Naive B cell (primary cell): ENCODE measurements around the gene CASQ2. TPM values are rescaled to one million over a fixed set of nuclear protein-coding genes. Genes with fewer than 3 reads are reported as not detected.
A peak's percentile ranks its signal among the peaks of the same experiment; 100 is the strongest.

ENCODE experiments used
- ATAC-seq, 2 donors: fragments of 150-1000 bp; cut with Tn5 transposase; 2 replicates each; pipeline ENCODE4 v1.10.0; 2021; ENCODE audit warnings: low read depth in 2 of 2, mild to moderate bottlenecking in 2 of 2, moderate library complexity in 2 of 2
- DNase-seq: peaks from one replicate; pipeline ENCODE4 v3.0.0; 2022
- H3K27ac Mint-ChIP-seq, 6 donors: one replicate each; pipeline ENCODE4 v1.8.0; 2020 to 2022; ENCODE audit warnings: mild to moderate bottlenecking in 6 of 6, mixed read lengths in 6 of 6, moderate library complexity in 5 of 6, inconsistent platforms in 2 of 6
- H3K27me3 Mint-ChIP-seq, 3 donors: one replicate each; pipeline ENCODE4 v1.8.0; 2021 to 2022; ENCODE audit warnings: mixed read lengths in 3 of 3, mild to moderate bottlenecking in 1 of 3
- H3K36me3 Mint-ChIP-seq, 2 donors: one replicate each; pipeline ENCODE4 v1.8.0; 2020 to 2022; ENCODE audit warnings: mixed read lengths in 2 of 2, inconsistent platforms in 1 of 2, mild to moderate bottlenecking in 1 of 2
- H3K4me1 Mint-ChIP-seq, 3 donors: one replicate each; pipeline ENCODE4 v1.8.0; 2020 to 2022; ENCODE audit warnings: mixed read lengths in 3 of 3, inconsistent platforms in 1 of 3, mild to moderate bottlenecking in 1 of 3, moderate library complexity in 1 of 3
- H3K4me3 Mint-ChIP-seq, 8 donors: one replicate each; pipeline ENCODE4 v1.8.0; 2020 to 2022; ENCODE audit warnings: mild to moderate bottlenecking in 8 of 8, mixed read lengths in 8 of 8, moderate library complexity in 8 of 8, inconsistent platforms in 2 of 8
- H3K9me3 Mint-ChIP-seq, 7 donors: one replicate each; pipeline ENCODE4 v1.8.0; 2020 to 2022; ENCODE audit warnings: mixed read lengths in 7 of 7, mild to moderate bottlenecking in 5 of 7, inconsistent platforms in 2 of 7, moderate library complexity in 1 of 7
- polyA plus RNA-seq, 6 donors: library from polyadenylated mRNA; unstranded; fragments of 300-500 nt; fragmentation: Illumina TruSeq; gene quantifications; one replicate each; pipeline ENCODE4 v1.2.3, GENCODE V29; 2021; ENCODE audit warnings: low read depth in 6 of 6

CASQ2 gene
- polyA plus RNA-seq, 6 donors from 2014 or later = not detected

- no peak for DNase-seq
- ATAC-seq = no peak
- Mint-ChIP-seq H3K36me3 (no peaks in the 10 kb centered on the region), H3K27ac (no peak overlapping the region), H3K4me3 (no peak overlapping the region), H3K27me3 (peaks cover 8 to 14% (median 12%) of the 10 kb centered on the region in 3 donors), H3K4me1 (no peaks in the 10 kb centered on the region), H3K9me3 (no peaks in the 10 kb centered on the region)
Measured at GRCh38 chr1:115767403-115767802, 1.1 kb downstream of the CASQ2 start.

GRCh38 chr1:115765091-115765490 lies 3.4 kb downstream of the CASQ2 start:
- Mint-ChIP-seq H3K27me3 (peaks cover 7 to 16% (median 9%) of the 10 kb centered on the region in 3 donors), H3K9me3 (peaks cover 0 to 3% (median 0%) of the 10 kb centered on the region in 7 donors), H3K4me3 (no peak overlapping the region), H3K36me3 (no peaks in the 10 kb centered on the region), H3K4me1 (no peaks in the 10 kb centered on the region), H3K27ac (no peak overlapping the region)
- no peak for DNase-seq
- no peak for ATAC-seq

- Mint-ChIP-seq H3K4me1 (no peaks in the 10 kb centered on the region), H3K27ac (no peak overlapping the region), H3K36me3 (peaks cover 0 to 2% of the 10 kb centered on the region in 2 donors), H3K4me3 (no peak overlapping the region), H3K9me3 (peaks cover 0 to 9% (median 0%) of the 10 kb centered on the region in 7 donors), H3K27me3 (peaks cover 7 to 16% (median 9%) of the 10 kb centered on the region in 3 donors)
- ATAC-seq = no peak
- DNase-seq = no peak
Measured at GRCh38 chr1:115764541-115764940, 4.0 kb downstream of the CASQ2 start.

- Mint-ChIP-seq H3K4me1 (no peaks in the 10 kb centered on the region), H3K27ac (no peak overlapping the region), H3K27me3 (peaks cover 0 to 13% (median 7%) of the 10 kb centered on the region in 3 donors), H3K4me3 (no peak overlapping the region), H3K36me3 (peaks cover 0 to 14% of the 10 kb centered on the region in 2 donors), H3K9me3 (peaks cover 0 to 21% (median 4%) of the 10 kb centered on the region in 7 donors)
- ATAC-seq (no peak), DNase-seq (no peak)
Measured at GRCh38 chr1:115762779-115763178, 5.7 kb downstream of the CASQ2 start.

- no peak overlapping the region for H3K4me3 Mint-ChIP-seq
- DNase-seq (no peak), ATAC-seq (no peak)
- no peaks in the 10 kb centered on the region for H3K4me1 Mint-ChIP-seq
- peaks cover 0 to 10% (median 5%) of the 10 kb centered on the region in 3 donors for H3K27me3 Mint-ChIP-seq
- H3K36me3 Mint-ChIP-seq = peaks cover 0 to 14% of the 10 kb centered on the region in 2 donors
- H3K9me3 Mint-ChIP-seq = peaks cover 0 to 21% (median 5%) of the 10 kb centered on the region in 7 donors
- peak overlapping the region in 1 of 6 donors; percentile 45 for H3K27ac Mint-ChIP-seq
Measured at GRCh38 chr1:115761601-115762302, 6.8 kb downstream of the CASQ2 start.

GRCh38 chr1:115757856-115758255 lies 10.7 kb downstream of the CASQ2 start:
- H3K9me3 Mint-ChIP-seq = peaks cover 0 to 21% (median 5%) of the 10 kb centered on the region in 7 donors
- no peak overlapping the region for H3K4me3 Mint-ChIP-seq
- DNase-seq = no peak
- ATAC-seq = no peak
- no peaks in the 10 kb centered on the region for H3K4me1 Mint-ChIP-seq
- H3K36me3 Mint-ChIP-seq = peaks cover 0 to 14% of the 10 kb centered on the region in 2 donors
- H3K27ac Mint-ChIP-seq = no peak overlapping the region
- H3K27me3 Mint-ChIP-seq = peaks cover 3 to 19% (median 4%) of the 10 kb centered on the region in 3 donors

DNA sequence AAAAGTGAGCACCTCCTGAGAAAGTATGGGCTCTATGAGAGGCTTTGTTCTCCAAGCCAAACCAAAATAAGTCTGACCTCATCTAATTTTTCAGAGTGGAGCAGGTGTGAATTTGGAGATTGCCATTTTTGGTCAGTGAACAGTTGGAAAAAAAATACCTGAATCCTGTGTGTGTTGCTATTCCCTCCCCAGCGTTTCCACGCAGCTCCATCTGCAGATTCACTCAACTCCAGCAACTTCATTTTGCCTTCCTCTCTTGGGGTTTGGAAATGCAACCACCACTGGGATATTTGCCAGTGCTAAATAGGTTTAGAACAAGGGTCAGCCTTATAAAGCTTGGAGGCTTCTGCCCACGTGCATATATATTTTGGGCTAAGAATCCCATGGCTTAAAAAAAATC lies 11.2 kb downstream of the CASQ2 start:
- Mint-ChIP-seq H3K4me1 (no peaks in the 10 kb centered on the region), H3K4me3 (no peak overlapping the region), H3K36me3 (peaks cover 0 to 14% of the 10 kb centered on the region in 2 donors), H3K9me3 (peaks cover 2 to 21% (median 5%) of the 10 kb centered on the region in 7 donors), H3K27me3 (peaks cover 8 to 16% (median 10%) of the 10 kb centered on the region in 3 donors), H3K27ac (no peak overlapping the region)
- DNase-seq (no peak), ATAC-seq (no peak)

GRCh38 chr1:115755456-115756370 lies 12.8 kb downstream of the CASQ2 start:
- peaks cover 14 to 21% (median 17%) of the 10 kb centered on the region in 3 donors for H3K27me3 Mint-ChIP-seq
- ATAC-seq (no peak), DNase-seq (no peak)
- H3K4me1 Mint-ChIP-seq = no peaks in the 10 kb centered on the region
- H3K9me3 Mint-ChIP-seq = peaks cover 2 to 21% (median 5%) of the 10 kb centered on the region in 7 donors
- no peak overlapping the region for H3K4me3 Mint-ChIP-seq
- H3K27ac Mint-ChIP-seq = no peak overlapping the region
- H3K36me3 Mint-ChIP-seq = peaks cover 0 to 14% of the 10 kb centered on the region in 2 donors

GRCh38 chr1:115753830-115754229 lies 14.7 kb downstream of the CASQ2 start:
- no peaks in the 10 kb centered on the region for H3K4me1 Mint-ChIP-seq

GRCh38 chr1:115753361-115753760 lies 15.2 kb downstream of the CASQ2 start:
- no peak for ATAC-seq
- DNase-seq = no peak
- Mint-ChIP-seq H3K27me3 (peaks cover 15 to 25% (median 22%) of the 10 kb centered on the region in 3 donors), H3K36me3 (no peaks in the 10 kb centered on the region), H3K27ac (no peak overlapping the region), H3K9me3 (peaks cover 0 to 2% (median 0%) of the 10 kb centered on the region in 7 donors), H3K4me1 (no peaks in the 10 kb centered on the region), H3K4me3 (no peak overlapping the region)

More at GRCh38 chr1:115753830-115754229, 14.7 kb downstream of the CASQ2 start:
- H3K9me3 Mint-ChIP-seq = peaks cover 0 to 5% (median 2%) of the 10 kb centered on the region in 7 donors
- ATAC-seq (no peak), DNase-seq (no peak)
- H3K36me3 Mint-ChIP-seq = peaks cover 0 to 4% of the 10 kb centered on the region in 2 donors
- no peak overlapping the region for H3K4me3 Mint-ChIP-seq
- H3K27ac Mint-ChIP-seq = no peak overlapping the region
- peaks cover 14 to 25% (median 22%) of the 10 kb centered on the region in 3 donors for H3K27me3 Mint-ChIP-seq

DNA sequence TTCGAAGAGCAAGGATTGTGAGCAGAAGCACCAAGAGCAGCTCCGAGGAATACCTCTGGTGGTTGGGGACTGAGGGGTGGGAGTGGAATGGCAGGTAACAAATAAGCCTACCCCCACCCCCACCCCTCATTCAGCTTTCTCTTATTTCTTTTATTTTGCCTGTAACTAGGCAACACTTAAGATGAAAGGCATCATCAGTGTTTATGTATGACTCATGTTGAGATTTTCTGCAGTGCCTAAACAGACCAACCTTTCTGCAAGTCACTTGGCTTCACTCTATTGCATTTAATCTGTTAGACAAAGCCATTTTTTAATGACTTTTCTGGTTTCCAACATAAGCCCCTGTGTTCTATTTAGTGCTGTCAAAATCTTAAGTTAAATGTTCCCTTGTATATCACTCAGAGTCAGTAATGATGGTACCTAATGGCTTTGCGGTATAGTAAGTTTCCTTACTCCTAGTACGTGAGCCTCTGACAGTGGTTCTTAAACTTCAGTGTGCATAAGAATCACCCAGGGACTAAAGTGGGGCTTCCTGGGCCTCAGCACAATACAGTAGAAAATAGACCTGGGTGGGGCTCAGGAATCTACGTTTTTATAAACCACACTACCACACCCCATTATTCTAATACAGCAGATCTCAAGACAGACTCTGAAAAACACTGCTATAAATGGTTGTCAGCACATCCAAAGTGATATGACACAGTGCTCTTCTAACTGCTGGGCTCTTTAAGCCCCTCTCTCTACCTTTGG lies 19.9 kb downstream of the CASQ2 start:
- ATAC-seq (no peak), DNase-seq (no peak)
- Mint-ChIP-seq H3K4me1 (no peaks in the 10 kb centered on the region), H3K4me3 (no peak overlapping the region), H3K9me3 (peaks cover 0 to 2% (median 0%) of the 10 kb centered on the region in 7 donors), H3K27me3 (peaks cover 16 to 32% (median 25%) of the 10 kb centered on the region in 3 donors), H3K27ac (no peak overlapping the region), H3K36me3 (no peaks in the 10 kb centered on the region)

DNA sequence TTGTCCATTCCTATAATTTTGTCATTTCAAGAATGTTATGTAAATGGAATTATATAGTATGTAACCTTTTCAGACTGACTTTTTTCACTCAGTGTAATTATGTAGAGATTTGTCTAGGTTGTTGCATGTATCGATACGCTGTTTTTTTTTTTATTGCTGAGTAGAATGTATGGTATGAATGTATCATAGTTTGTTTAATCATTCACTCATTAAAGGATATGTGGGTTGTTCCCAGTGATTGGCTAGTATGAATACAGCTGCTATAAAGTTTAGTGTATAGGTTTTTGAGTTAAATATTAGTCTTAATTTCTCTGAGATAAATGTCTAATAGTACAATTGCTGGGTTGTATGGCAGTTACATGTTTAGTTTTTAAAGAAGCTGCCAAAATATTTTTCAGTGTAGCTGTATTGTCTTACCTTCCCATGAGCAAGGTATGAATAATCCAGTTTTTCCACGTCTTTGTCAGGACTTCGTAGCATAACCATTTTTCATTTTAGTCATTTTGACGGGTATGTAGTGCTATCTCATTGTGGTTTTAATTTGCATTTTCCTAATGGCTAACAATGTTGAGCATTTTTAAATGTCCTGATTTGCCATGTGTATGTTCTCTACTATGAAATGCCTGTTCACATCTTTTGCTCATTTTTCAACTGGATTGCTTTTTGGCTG lies 22.4 kb downstream of the CASQ2 start:
- ATAC-seq (no peak), DNase-seq (no peak)
- no peak overlapping the region for H3K27ac Mint-ChIP-seq
- peaks cover 0 to 4% (median 0%) of the 10 kb centered on the region in 7 donors for H3K9me3 Mint-ChIP-seq
- H3K36me3 Mint-ChIP-seq = no peaks in the 10 kb centered on the region
- peaks cover 11 to 15% (median 11%) of the 10 kb centered on the region in 3 donors for H3K27me3 Mint-ChIP-seq
- no peak overlapping the region for H3K4me3 Mint-ChIP-seq
- no peaks in the 10 kb centered on the region for H3K4me1 Mint-ChIP-seq
